ENCODE data around the gene TLR9.

The TLR9 gene

DNA sequence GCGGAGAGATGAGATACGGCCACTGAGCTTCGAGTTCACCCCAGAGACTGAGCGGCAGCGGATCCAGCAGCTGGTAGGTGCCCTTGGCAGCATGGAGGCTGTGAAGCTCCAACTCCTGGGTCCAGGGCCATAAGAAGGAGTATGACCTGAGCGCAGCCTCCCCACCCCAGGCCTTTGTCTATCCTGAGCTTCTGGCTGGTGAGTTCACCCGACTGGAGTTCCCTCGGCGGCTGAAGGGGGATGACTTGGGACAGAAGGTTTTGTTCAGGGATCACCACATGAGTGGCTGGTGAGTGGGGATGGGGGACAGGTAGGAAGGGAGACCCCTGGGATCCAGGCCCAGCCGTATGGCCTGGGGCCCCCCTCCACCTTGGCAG, 22.7 kb upstream of the TLR9 start:
- no peak for DNase-seq

- DNase-seq, result no peak
Measured at GRCh38 chr3:52247409-52248164, 22.1 kb upstream of the TLR9 start.

GRCh38 chr3:52246728-52247408, 21.4 kb upstream of the TLR9 start:
- no peak for DNase-seq

DNA sequence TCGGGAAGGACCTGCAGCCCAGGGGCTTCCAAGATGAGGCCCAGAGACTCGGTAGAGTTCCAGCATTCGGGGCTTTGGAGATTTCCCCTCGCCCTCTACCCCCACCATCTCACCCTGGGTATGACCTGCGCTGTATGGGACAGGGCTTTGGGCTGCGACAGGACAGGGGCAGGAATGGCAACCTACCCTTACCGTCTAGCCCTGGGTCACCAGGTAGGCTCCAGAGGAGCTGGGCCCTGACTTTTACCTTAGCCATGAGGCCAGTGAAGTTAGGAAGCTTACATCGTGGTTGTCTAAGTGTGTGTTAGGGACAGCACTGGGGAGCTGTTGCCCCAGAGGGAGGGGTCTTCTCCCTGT, 20.8 kb upstream of the TLR9 start:
- no peak for DNase-seq

DNA sequence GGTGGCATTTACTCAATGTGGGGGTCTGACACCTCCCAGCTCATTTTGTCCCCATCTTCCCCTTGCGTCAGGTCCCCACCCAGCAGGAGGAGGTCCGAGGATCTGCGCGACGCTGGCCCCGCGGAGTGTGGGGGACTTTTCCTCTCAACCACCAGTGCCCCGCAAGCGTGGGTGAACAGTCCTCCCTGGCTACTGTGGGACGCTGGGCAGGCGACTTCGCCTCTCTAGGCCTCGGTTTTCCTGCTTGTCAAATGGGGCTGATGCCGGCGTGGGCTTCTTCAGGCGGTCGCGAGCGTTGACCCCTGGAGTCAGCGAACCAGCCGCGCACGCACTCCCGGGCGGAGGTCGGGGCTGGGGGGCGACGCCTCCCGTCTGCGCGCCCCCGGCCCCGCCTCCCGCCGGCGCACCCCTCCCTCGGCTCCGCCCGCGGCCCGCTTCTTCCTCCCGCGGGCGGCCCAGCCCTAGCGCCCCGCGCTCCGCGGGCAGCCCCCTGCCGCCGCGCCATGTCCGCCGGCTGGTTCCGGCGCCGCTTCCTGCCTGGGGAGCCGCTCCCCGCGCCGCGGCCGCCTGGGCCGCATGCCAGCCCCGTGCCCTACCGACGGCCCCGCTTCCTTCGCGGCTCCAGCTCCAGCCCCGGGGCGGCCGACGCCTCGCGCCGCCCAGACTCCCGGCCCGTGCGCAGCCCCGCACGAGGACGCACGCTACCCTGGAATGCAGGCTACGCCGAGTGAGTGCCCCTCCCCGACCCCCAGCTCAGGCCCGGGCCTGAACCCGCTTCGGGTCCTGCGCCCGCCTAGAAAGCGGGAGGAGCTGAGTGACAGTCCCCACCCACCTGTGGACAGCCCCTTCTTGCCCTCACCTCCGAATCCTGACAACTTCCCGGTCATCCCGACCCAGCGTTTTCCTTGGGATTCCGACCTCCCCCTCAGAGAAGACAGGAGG, 20.1 kb upstream of the TLR9 start, which contains the start of gene PPM1M:
Gene PPM1M, plus strand, starts transcription at position 438 of the 942 bp plus-strand sequence. Its CDS starts 66 bp downstream, at position 504.
- DNase-seq, result peak in 2 of 58 donors; percentile 31 to 32

- peak in 1 of 58 donors; percentile 19 for DNase-seq
Measured at GRCh38 chr3:52243791-52244628, 18.6 kb upstream of the TLR9 start.

DNA sequence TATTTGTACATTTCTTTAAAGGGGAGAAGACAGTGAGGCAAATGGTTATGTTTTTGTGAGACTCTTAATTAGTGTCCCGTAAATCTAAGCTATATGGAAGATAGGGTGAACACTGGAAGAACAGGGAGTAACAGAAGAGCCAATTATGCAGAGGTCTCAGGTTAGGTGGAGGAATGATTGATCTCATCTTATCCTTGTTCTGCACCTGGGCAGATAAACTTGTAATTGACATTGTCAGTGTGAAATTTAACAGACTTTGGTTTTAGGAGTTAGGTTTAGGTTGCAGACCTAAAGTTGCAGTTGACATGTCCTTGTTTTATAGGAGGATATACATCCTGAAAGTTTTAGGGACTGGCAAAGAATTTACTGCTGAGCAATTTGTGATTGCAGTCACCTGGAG, 16.6 kb upstream of the TLR9 start:
- DNase-seq, result no peak

DNA sequence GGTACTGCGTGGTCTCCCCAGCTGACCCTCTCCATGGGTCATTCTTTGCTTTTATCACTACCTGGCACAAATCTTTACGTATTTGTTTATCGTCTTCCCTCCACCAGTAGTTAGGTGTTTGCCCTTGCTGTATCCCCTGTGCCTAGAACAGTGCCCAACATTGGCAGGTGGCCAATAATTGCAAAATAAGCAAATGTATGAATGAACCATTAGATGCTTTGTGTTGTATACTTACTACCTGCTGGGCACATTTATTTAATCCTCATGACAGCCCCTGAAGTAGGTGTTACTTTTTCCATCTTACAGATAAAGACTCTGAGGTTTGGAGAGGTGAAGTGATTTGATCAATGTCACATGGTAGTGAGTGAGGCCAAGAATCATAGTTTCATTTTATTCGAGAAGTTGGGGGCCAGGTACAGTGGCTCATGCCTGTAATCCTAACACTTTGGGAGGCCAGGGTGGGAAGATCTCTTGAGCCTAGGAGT, 15.5 kb upstream of the TLR9 start:
- DNase-seq, result no peak

GRCh38 chr3:52240059-52240885, 14.8 kb upstream of the TLR9 start:
- DNase-seq, result peak in 28 of 58 donors; percentile 24 to 75 (median 48)

DNA sequence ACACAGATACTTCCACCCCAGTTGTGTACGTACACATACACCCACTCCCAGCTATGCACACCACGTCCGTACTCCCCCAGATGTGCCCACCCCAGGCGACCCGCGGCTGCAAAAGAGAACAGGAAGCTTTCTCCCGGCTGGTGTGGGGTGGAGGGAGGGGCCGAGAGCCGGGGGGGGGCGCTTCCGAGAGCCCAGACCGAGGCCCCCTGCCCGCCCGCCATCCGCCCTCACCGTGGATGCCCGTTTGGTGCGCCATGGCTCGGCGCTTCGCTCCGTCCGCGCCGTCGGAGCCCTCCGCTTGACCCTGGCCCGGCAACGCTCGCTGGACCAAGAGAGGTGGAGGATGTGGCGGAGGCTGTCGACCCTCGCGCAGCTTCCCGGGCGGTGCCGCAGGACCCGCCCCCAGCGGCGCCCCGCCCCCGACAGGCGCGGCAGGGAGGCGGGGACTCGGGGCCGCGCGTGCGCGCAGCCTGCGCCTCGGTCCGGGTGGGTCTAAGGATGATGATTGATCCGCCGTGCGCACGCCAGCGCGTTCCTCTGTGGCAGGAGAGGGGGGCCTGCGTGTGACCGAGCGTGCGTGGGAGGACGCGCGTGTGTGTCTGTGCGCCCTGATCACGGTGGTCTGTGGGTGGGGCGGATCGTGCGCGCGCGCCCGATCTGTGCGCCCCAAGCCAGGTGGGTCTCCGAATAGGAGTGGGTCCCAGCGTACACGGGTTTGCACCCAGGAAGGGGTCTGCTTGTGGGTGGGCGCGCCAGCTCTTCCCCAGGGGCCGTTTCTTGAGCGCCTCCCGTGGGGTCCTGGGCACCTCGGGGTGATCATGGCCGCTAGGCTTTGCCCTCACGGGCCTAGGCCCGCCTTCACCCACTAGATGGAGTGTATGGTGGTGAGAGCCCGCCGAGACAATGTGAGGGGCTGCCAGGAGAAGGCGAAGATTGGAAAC, 13.6 kb upstream of the TLR9 start, which contains the start of gene TWF2:
Gene TWF2, minus strand, starts transcription at position 398 of the 941 bp plus-strand sequence. Its CDS starts 142 bp downstream, at position 256.
- DNase-seq, result peak in 56 of 58 donors; percentile 6 to 89 (median 72)

GRCh38 chr3:52238193-52238760, 12.8 kb upstream of the TLR9 start:
- peak in 2 of 58 donors; percentile 44 to 48 for DNase-seq

- DNase-seq, result peak in 44 of 58 donors; percentile 27 to 82 (median 51)
Measured at GRCh38 chr3:52237657-52238172, 12.3 kb upstream of the TLR9 start.

- DNase-seq, result no peak
Measured at GRCh38 chr3:52237006-52237656, 11.7 kb upstream of the TLR9 start.

GRCh38 chr3:52236424-52236886, 11.0 kb upstream of the TLR9 start:
- DNase-seq, result no peak

GRCh38 chr3:52234516-52235447, 9.3 kb upstream of the TLR9 start:
- no peak for DNase-seq

DNA sequence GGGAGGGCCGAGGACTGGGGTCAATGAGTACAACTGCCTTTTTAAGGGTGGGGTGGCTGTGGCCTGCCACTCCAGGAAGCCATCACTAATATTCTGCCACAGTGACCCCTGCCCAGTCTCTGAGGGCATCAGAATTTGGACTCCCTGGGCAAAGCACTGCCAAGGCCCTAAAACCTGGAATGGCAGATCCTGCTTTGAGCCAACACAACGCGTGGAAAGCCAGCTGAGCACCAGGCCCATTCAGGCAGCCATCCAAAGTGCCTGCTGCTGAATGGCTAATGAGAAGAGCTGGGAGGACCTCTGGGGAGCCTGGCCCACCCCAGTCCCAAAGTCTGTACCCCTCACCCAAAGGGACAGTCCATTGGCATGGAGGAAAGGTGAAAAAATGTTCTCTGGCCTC, 8.5 kb upstream of the TLR9 start:
- peak in 37 of 58 donors; percentile 15 to 75 (median 44) for DNase-seq
